HG03520 (cell line): Measurements from ENCODE around the gene NKAPL.

Experiments used
- ATAC-seq: cut with Tn5 transposase; IDR thresholded peaks from one replicate; pipeline ENCODE4 v1.9.1; 2021; ENCODE audit warnings: mild to moderate bottlenecking, moderate library complexity; ENCODE audit not compliant: unreplicated experiment

The NKAPL gene

GRCh38 chr6:28245206-28245941 lies 13.7 kb upstream of the NKAPL start:
- ATAC-seq: no peak

GRCh38 chr6:28248916-28249315 lies 10.2 kb upstream of the NKAPL start:
- no peak for ATAC-seq

- ATAC-seq: no peak
These were observed 8.3 kb upstream of the NKAPL start for GRCh38 chr6:28250747-28251146.

GRCh38 chr6:28251661-28252008 lies 7.5 kb upstream of the NKAPL start:
- ATAC-seq: no peak

- ATAC-seq: no peak
These were observed 6.8 kb upstream of the NKAPL start, which contains the start of gene ZKSCAN4 for GRCh38 chr6:28252009-28252975. Gene ZKSCAN4, minus strand, starts transcription at chr6:28252269. Its CDS starts 289 bp downstream, at chr6:28251980.

GRCh38 chr6:28254121-28254519 lies 5.0 kb upstream of the NKAPL start:
- no peak for ATAC-seq

GRCh38 chr6:28257042-28257441 lies 2.1 kb upstream of the NKAPL start:
- ATAC-seq: no peak

- no peak for ATAC-seq
These were observed 4.8 kb downstream of the NKAPL start for GRCh38 chr6:28263922-28264321.

- no peak for ATAC-seq
These were observed 5.8 kb downstream of the NKAPL start for GRCh38 chr6:28264834-28265401.

- no peak for ATAC-seq
These were observed 7.5 kb downstream of the NKAPL start for GRCh38 chr6:28266563-28266961.

GRCh38 chr6:28266962-28267694 lies 8.0 kb downstream of the NKAPL start, which contains the start of gene ZSCAN26:
Gene ZSCAN26, plus strand, starts transcription at chr6:28267143. Its CDS starts 4,777 bp downstream, at chr6:28271920.
- peak; percentile 83 for ATAC-seq

GRCh38 chr6:28267695-28268059 lies 8.6 kb downstream of the NKAPL start:
- no peak for ATAC-seq

GRCh38 chr6:28269492-28269891 lies 10.4 kb downstream of the NKAPL start:
- no peak for ATAC-seq

- ATAC-seq: no peak
These were observed 15.8 kb downstream of the NKAPL start for GRCh38 chr6:28274888-28275287.

GRCh38 chr6:28277746-28278145 lies 18.6 kb downstream of the NKAPL start:
- no peak for ATAC-seq

- ATAC-seq: no peak
These were observed 21.6 kb downstream of the NKAPL start for GRCh38 chr6:28280595-28281287.

- peak; percentile 78 for ATAC-seq
These were observed 22.4 kb downstream of the NKAPL start, which contains the start of gene PGBD1 for GRCh38 chr6:28281288-28282064. Gene PGBD1, plus strand, starts transcription at chr6:28281572. Its CDS starts 2,242 bp downstream, at chr6:28283814.

GRCh38 chr6:28282926-28283325 lies 23.8 kb downstream of the NKAPL start:
- ATAC-seq: no peak

- ATAC-seq: no peak
These were observed 32.5 kb downstream of the NKAPL start for GRCh38 chr6:28291573-28291972.
